ENCODE results near the gene FSTL4. TPM values are rescaled to one million over a fixed set of nuclear protein-coding genes. Genes with fewer than 3 reads are reported as not detected.

Gene FSTL4
- total RNA-seq, 1 experiment from 2014 or later, result not detected

- Histone ChIP-seq H2AFZ (ENCODE audit: low read length) (no peak overlapping the region), H3K9me2 (replicated peaks; ENCODE audit: insufficient read depth, low read length) (no peaks in the 10 kb centered on the region), H3K9me3 (ENCODE audit: low read length) (no peaks in the 10 kb centered on the region), H3K79me2 (ENCODE audit: low read length) (no peaks in the 10 kb centered on the region), H3K27ac (ENCODE audit: low read length) (no peak overlapping the region), H3K36me3 (ENCODE audit: insufficient read depth, low read length) (no peaks in the 10 kb centered on the region), H3K4me1 (ENCODE audit: low read length) (no peaks in the 10 kb centered on the region), H3K4me3 (ENCODE audit: low read length) (no peak overlapping the region), H3K27me3 (ENCODE audit: low read length) (no peaks in the 10 kb centered on the region), H3K4me2 (ENCODE audit: low read depth, low read length, poor library complexity, severe bottlenecking) (no peak overlapping the region), H4K20me1 (ENCODE audit: insufficient read depth, low read depth, low read length) (no peaks in the 10 kb centered on the region), H3K9ac (ENCODE audit: low read length) (no peak overlapping the region)
- DNase-seq, result no peak
Observed at GRCh38 chr5:133363807-133364587, 248.3 kb downstream of the FSTL4 start.

GRCh38 chr5:133362438-133362837, 249.9 kb downstream of the FSTL4 start:
- Histone ChIP-seq H3K4me3 (ENCODE audit: low read length) (no peak overlapping the region), H3K79me2 (ENCODE audit: low read length) (no peaks in the 10 kb centered on the region)

GRCh38 chr5:133361922-133362321, 250.4 kb downstream of the FSTL4 start:
- Histone ChIP-seq H3K36me3 (ENCODE audit: insufficient read depth, low read length) (no peaks in the 10 kb centered on the region), H4K20me1 (ENCODE audit: insufficient read depth, low read depth, low read length) (no peaks in the 10 kb centered on the region), H3K9me3 (ENCODE audit: low read length) (no peaks in the 10 kb centered on the region), H2AFZ (ENCODE audit: low read length) (no peak overlapping the region), H3K27ac (ENCODE audit: low read length) (no peak overlapping the region), H3K27me3 (ENCODE audit: low read length) (no peaks in the 10 kb centered on the region), H3K79me2 (ENCODE audit: low read length) (no peaks in the 10 kb centered on the region), H3K9me2 (replicated peaks; ENCODE audit: insufficient read depth, low read length) (no peaks in the 10 kb centered on the region), H3K4me3 (ENCODE audit: low read length) (no peak overlapping the region), H3K4me2 (ENCODE audit: low read depth, low read length, poor library complexity, severe bottlenecking) (no peak overlapping the region), H3K9ac (ENCODE audit: low read length) (no peak overlapping the region), H3K4me1 (ENCODE audit: low read length) (no peaks in the 10 kb centered on the region)
- DNase-seq, result no peak

More at GRCh38 chr5:133362438-133362837, 249.9 kb downstream of the FSTL4 start:
- Histone ChIP-seq H3K4me2 (ENCODE audit: low read depth, low read length, poor library complexity, severe bottlenecking) (no peak overlapping the region), H3K4me1 (ENCODE audit: low read length) (no peaks in the 10 kb centered on the region), H2AFZ (ENCODE audit: low read length) (no peak overlapping the region), H3K9me3 (ENCODE audit: low read length) (no peaks in the 10 kb centered on the region), H3K27ac (ENCODE audit: low read length) (no peak overlapping the region), H3K9ac (ENCODE audit: low read length) (no peak overlapping the region), H3K9me2 (replicated peaks; ENCODE audit: insufficient read depth, low read length) (no peaks in the 10 kb centered on the region), H3K27me3 (ENCODE audit: low read length) (no peaks in the 10 kb centered on the region), H4K20me1 (ENCODE audit: insufficient read depth, low read depth, low read length) (no peaks in the 10 kb centered on the region), H3K36me3 (ENCODE audit: insufficient read depth, low read length) (no peaks in the 10 kb centered on the region)
- DNase-seq, result no peak

- H3K27ac ChIP-seq (ENCODE audit: low read length), result no peak overlapping the region
- no peak overlapping the region for H3K4me2 ChIP-seq (ENCODE audit: low read depth, low read length, poor library complexity, severe bottlenecking)
- H3K79me2 ChIP-seq (ENCODE audit: low read length), result no peaks in the 10 kb centered on the region
- H3K27me3 ChIP-seq (ENCODE audit: low read length), result no peaks in the 10 kb centered on the region
- no peak overlapping the region for H3K9ac ChIP-seq (ENCODE audit: low read length)
- DNase-seq, result no peak
- H3K4me1 ChIP-seq (ENCODE audit: low read length), result no peaks in the 10 kb centered on the region
- no peaks in the 10 kb centered on the region for H4K20me1 ChIP-seq (ENCODE audit: insufficient read depth, low read depth, low read length)
- no peak overlapping the region for H3K4me3 ChIP-seq (ENCODE audit: low read length)
- no peak overlapping the region for H2AFZ ChIP-seq (ENCODE audit: low read length)
- H3K9me3 ChIP-seq (ENCODE audit: low read length), result no peaks in the 10 kb centered on the region
- no peaks in the 10 kb centered on the region for H3K36me3 ChIP-seq (ENCODE audit: insufficient read depth, low read length)
- no peaks in the 10 kb centered on the region for H3K9me2 ChIP-seq (replicated peaks; ENCODE audit: insufficient read depth, low read length)
Observed at GRCh38 chr5:133360693-133361472, 251.5 kb downstream of the FSTL4 start.

GRCh38 chr5:133359861-133360260, 252.5 kb downstream of the FSTL4 start:
- no peak for DNase-seq
- Histone ChIP-seq H2AFZ (ENCODE audit: low read length) (no peak overlapping the region), H3K4me2 (ENCODE audit: low read depth, low read length, poor library complexity, severe bottlenecking) (no peak overlapping the region), H3K4me1 (ENCODE audit: low read length) (no peaks in the 10 kb centered on the region), H3K27me3 (ENCODE audit: low read length) (no peaks in the 10 kb centered on the region), H3K9me2 (replicated peaks; ENCODE audit: insufficient read depth, low read length) (no peaks in the 10 kb centered on the region), H3K9ac (ENCODE audit: low read length) (no peak overlapping the region), H3K27ac (ENCODE audit: low read length) (no peak overlapping the region), H3K79me2 (ENCODE audit: low read length) (no peaks in the 10 kb centered on the region), H3K4me3 (ENCODE audit: low read length) (no peak overlapping the region), H4K20me1 (ENCODE audit: insufficient read depth, low read depth, low read length) (no peaks in the 10 kb centered on the region), H3K36me3 (ENCODE audit: insufficient read depth, low read length) (no peaks in the 10 kb centered on the region), H3K9me3 (ENCODE audit: low read length) (no peaks in the 10 kb centered on the region)

GRCh38 chr5:133358271-133358670, 254.1 kb downstream of the FSTL4 start:
- Histone ChIP-seq H3K9me2 (replicated peaks; ENCODE audit: insufficient read depth, low read length) (no peaks in the 10 kb centered on the region), H4K20me1 (ENCODE audit: insufficient read depth, low read depth, low read length) (no peaks in the 10 kb centered on the region), H2AFZ (ENCODE audit: low read length) (no peak overlapping the region), H3K79me2 (ENCODE audit: low read length) (no peaks in the 10 kb centered on the region), H3K4me3 (ENCODE audit: low read length) (no peak overlapping the region), H3K4me1 (ENCODE audit: low read length) (no peaks in the 10 kb centered on the region), H3K27me3 (ENCODE audit: low read length) (no peaks in the 10 kb centered on the region), H3K36me3 (ENCODE audit: insufficient read depth, low read length) (no peaks in the 10 kb centered on the region), H3K9ac (ENCODE audit: low read length) (no peak overlapping the region), H3K4me2 (ENCODE audit: low read depth, low read length, poor library complexity, severe bottlenecking) (no peak overlapping the region), H3K27ac (ENCODE audit: low read length) (no peak overlapping the region), H3K9me3 (ENCODE audit: low read length) (no peaks in the 10 kb centered on the region)
- DNase-seq, result no peak

GRCh38 chr5:133357758-133358157, 254.6 kb downstream of the FSTL4 start:
- Histone ChIP-seq H4K20me1 (ENCODE audit: insufficient read depth, low read depth, low read length) (no peaks in the 10 kb centered on the region), H3K9me2 (replicated peaks; ENCODE audit: insufficient read depth, low read length) (no peaks in the 10 kb centered on the region), H3K4me3 (ENCODE audit: low read length) (no peak overlapping the region), H3K9ac (ENCODE audit: low read length) (no peak overlapping the region), H3K27me3 (ENCODE audit: low read length) (no peaks in the 10 kb centered on the region), H3K27ac (ENCODE audit: low read length) (no peak overlapping the region), H3K9me3 (ENCODE audit: low read length) (no peaks in the 10 kb centered on the region), H3K4me2 (ENCODE audit: low read depth, low read length, poor library complexity, severe bottlenecking) (no peak overlapping the region), H3K79me2 (ENCODE audit: low read length) (no peaks in the 10 kb centered on the region), H3K4me1 (ENCODE audit: low read length) (no peaks in the 10 kb centered on the region), H2AFZ (ENCODE audit: low read length) (no peak overlapping the region), H3K36me3 (ENCODE audit: insufficient read depth, low read length) (no peaks in the 10 kb centered on the region)
- no peak for DNase-seq

- no peak overlapping the region for H3K9ac ChIP-seq (ENCODE audit: low read length)
- DNase-seq, result no peak
Observed at GRCh38 chr5:133356984-133357421, 255.3 kb downstream of the FSTL4 start.

More at GRCh38 chr5:133356984-133357421, 255.3 kb downstream of the FSTL4 start:
- Histone ChIP-seq H2AFZ (ENCODE audit: low read length) (no peak overlapping the region), H4K20me1 (ENCODE audit: insufficient read depth, low read depth, low read length) (no peaks in the 10 kb centered on the region), H3K4me3 (ENCODE audit: low read length) (no peak overlapping the region), H3K9me3 (ENCODE audit: low read length) (no peaks in the 10 kb centered on the region), H3K36me3 (ENCODE audit: insufficient read depth, low read length) (no peaks in the 10 kb centered on the region), H3K27me3 (ENCODE audit: low read length) (no peaks in the 10 kb centered on the region), H3K4me2 (ENCODE audit: low read depth, low read length, poor library complexity, severe bottlenecking) (no peak overlapping the region), H3K9me2 (replicated peaks; ENCODE audit: insufficient read depth, low read length) (no peaks in the 10 kb centered on the region), H3K27ac (ENCODE audit: low read length) (no peak overlapping the region), H3K79me2 (ENCODE audit: low read length) (no peaks in the 10 kb centered on the region), H3K4me1 (ENCODE audit: low read length) (no peaks in the 10 kb centered on the region)

Data from Karpas-422 (cell line).